ENCODE data around the gene UBAC2. TPM values are rescaled to one million over a fixed set of nuclear protein-coding genes. Genes with fewer than 3 reads are reported as not detected.
"Not testable (repeated sequence)": the region's sequence is repeated elsewhere in the genome, so short reads cannot be mapped to it uniquely, and the experiment has no call there.

Gene UBAC2
- total RNA-seq, 1 donor from 2014 or later: 63.5 TPM

- not testable (repeated sequence) for DNase-seq (ENCODE audit: low read depth)
Observed at GRCh38 chr13:99249178-99249577, 48.5 kb downstream of the UBAC2 start.

- DNase-seq (ENCODE audit: low read depth): not testable (repeated sequence)
Observed at GRCh38 chr13:99249606-99250005, 49.0 kb downstream of the UBAC2 start.

GRCh38 chr13:99250982-99251825, 50.5 kb downstream of the UBAC2 start:
- no peak for DNase-seq (ENCODE audit: low read depth)

GRCh38 chr13:99251921-99252320, 51.3 kb downstream of the UBAC2 start:
- no peak for DNase-seq (ENCODE audit: low read depth)

- no peak for DNase-seq (ENCODE audit: low read depth)
Observed at GRCh38 chr13:99254830-99255229, 54.2 kb downstream of the UBAC2 start.

- DNase-seq (ENCODE audit: low read depth): no peak
Observed at GRCh38 chr13:99255271-99255670, 54.6 kb downstream of the UBAC2 start.

GRCh38 chr13:99256283-99256682, 55.6 kb downstream of the UBAC2 start:
- no peak for DNase-seq (ENCODE audit: low read depth)

- DNase-seq (ENCODE audit: low read depth): peak; percentile 57
Observed at GRCh38 chr13:99256709-99257108, 56.1 kb downstream of the UBAC2 start.

GRCh38 chr13:99257291-99257690, 56.6 kb downstream of the UBAC2 start:
- no peak for DNase-seq (ENCODE audit: low read depth)

- no peak for DNase-seq (ENCODE audit: low read depth)
Observed at GRCh38 chr13:99258210-99258860, 57.7 kb downstream of the UBAC2 start, which contains the start of gene GPR18. GPR18 (minus strand) TSS chr13:99258379; CDS start chr13:99255872, 2,507 bp downstream.

GRCh38 chr13:99258946-99259345, 58.3 kb downstream of the UBAC2 start:
- DNase-seq (ENCODE audit: low read depth): no peak

GRCh38 chr13:99260216-99260615, 59.6 kb downstream of the UBAC2 start:
- DNase-seq (ENCODE audit: low read depth): peak; percentile 25

- no peak for DNase-seq (ENCODE audit: low read depth)
Observed at GRCh38 chr13:99261059-99261458, 60.4 kb downstream of the UBAC2 start.

- no peak for DNase-seq (ENCODE audit: low read depth)
Observed at GRCh38 chr13:99263126-99263785, 62.6 kb downstream of the UBAC2 start.

GRCh38 chr13:99264051-99264450, 63.4 kb downstream of the UBAC2 start:
- no peak for DNase-seq (ENCODE audit: low read depth)

- no peak for DNase-seq (ENCODE audit: low read depth)
Observed at GRCh38 chr13:99265162-99265800, 64.6 kb downstream of the UBAC2 start.

- DNase-seq (ENCODE audit: low read depth): peak; percentile 56
Observed at GRCh38 chr13:99265821-99266426, 65.3 kb downstream of the UBAC2 start.

GRCh38 chr13:99266827-99267226, 66.2 kb downstream of the UBAC2 start:
- DNase-seq (ENCODE audit: low read depth): no peak

- no peak for DNase-seq (ENCODE audit: low read depth)
Observed at GRCh38 chr13:99267927-99268326, 67.3 kb downstream of the UBAC2 start.

- DNase-seq (ENCODE audit: low read depth): no peak
Observed at GRCh38 chr13:99268822-99269221, 68.2 kb downstream of the UBAC2 start.

GRCh38 chr13:99269627-99270241, 69.1 kb downstream of the UBAC2 start:
- peak; percentile 73 for DNase-seq (ENCODE audit: low read depth)

All from renal cortical epithelial cell (primary cell).